AG08395 (cell line): ENCODE data around the gene TEX53.

Source experiments
- DNase-seq: peaks from one replicate; pipeline ENCODE4 v3.0.0; 2012; ENCODE audit warnings: mixed read lengths, low spot score

TEX53 gene

GRCh38 chr9:114680259-114681001 lies 22.8 kb upstream of the TEX53 start:
- no peak for DNase-seq

GRCh38 chr9:114678795-114679194 lies 21.2 kb upstream of the TEX53 start:
- DNase-seq: no peak

GRCh38 chr9:114678130-114678529 lies 20.5 kb upstream of the TEX53 start:
- DNase-seq: no peak

- DNase-seq: peak; percentile 96
Observed at GRCh38 chr9:114677418-114677817, 19.8 kb upstream of the TEX53 start.

- no peak for DNase-seq
Observed at GRCh38 chr9:114676901-114677300, 19.3 kb upstream of the TEX53 start.

- no peak for DNase-seq
Observed at GRCh38 chr9:114674798-114675540, 17.4 kb upstream of the TEX53 start.

GRCh38 chr9:114674076-114674797 lies 16.6 kb upstream of the TEX53 start:
- no peak for DNase-seq

GRCh38 chr9:114671605-114672004 lies 14.0 kb upstream of the TEX53 start:
- no peak for DNase-seq

GRCh38 chr9:114669961-114670360 lies 12.4 kb upstream of the TEX53 start:
- no peak for DNase-seq

- DNase-seq: no peak
Observed at GRCh38 chr9:114668146-114668545, 10.5 kb upstream of the TEX53 start.

- DNase-seq: no peak
Observed at GRCh38 chr9:114666851-114667250, 9.2 kb upstream of the TEX53 start.

- no peak for DNase-seq
Observed at GRCh38 chr9:114666401-114666800, 8.8 kb upstream of the TEX53 start.

GRCh38 chr9:114664181-114664580 lies 6.6 kb upstream of the TEX53 start:
- no peak for DNase-seq

GRCh38 chr9:114662081-114662989 lies 4.7 kb upstream of the TEX53 start:
- peak; percentile 84 for DNase-seq

- DNase-seq: no peak
Observed at GRCh38 chr9:114656301-114656700, 1.3 kb downstream of the TEX53 start.

- peak; percentile 63 for DNase-seq
Observed at GRCh38 chr9:114655689-114656088, 1.9 kb downstream of the TEX53 start.

GRCh38 chr9:114653556-114654159 lies 3.9 kb downstream of the TEX53 start:
- DNase-seq: peak; percentile 78

GRCh38 chr9:114652776-114653555 lies 4.6 kb downstream of the TEX53 start:
- peak; percentile 57 for DNase-seq

GRCh38 chr9:114643896-114644295 lies 13.7 kb downstream of the TEX53 start:
- DNase-seq: no peak

- DNase-seq: no peak
Observed at GRCh38 chr9:114643001-114643400, 14.6 kb downstream of the TEX53 start.

- DNase-seq: no peak
Observed at GRCh38 chr9:114641967-114642366, 15.6 kb downstream of the TEX53 start.
